ENCODE results near the gene UBE2V1.

UBE2V1 gene

GRCh38 chr20:50100552-50100951 lies 12.4 kb downstream of the UBE2V1 start:
- no peak for DNase-seq (ENCODE audit: extremely low read depth, low read depth)
- no peak overlapping the region for H3K4me3 ChIP-seq (replicated peaks; ENCODE audit: low read depth, low read length)
- no peak for TF ChIP-seq CTCF (IDR thresholded peaks at IDR 0.05; ENCODE audit: low read depth, low read length, missing control alignments)

- no peak overlapping the region for H3K4me3 ChIP-seq (replicated peaks; ENCODE audit: low read depth, low read length)
- DNase-seq (ENCODE audit: extremely low read depth, low read depth) = no peak
- TF ChIP-seq CTCF (IDR thresholded peaks at IDR 0.05; ENCODE audit: low read depth, low read length, missing control alignments) = no peak
Measured at GRCh38 chr20:50099565-50099991, 13.4 kb downstream of the UBE2V1 start.

GRCh38 chr20:50099113-50099512 lies 13.8 kb downstream of the UBE2V1 start:
- no peak overlapping the region for H3K4me3 ChIP-seq (replicated peaks; ENCODE audit: low read depth, low read length)
- no peak for DNase-seq (ENCODE audit: extremely low read depth, low read depth)
- no peak for TF ChIP-seq CTCF (IDR thresholded peaks at IDR 0.05; ENCODE audit: low read depth, low read length, missing control alignments)

GRCh38 chr20:50098259-50098658 lies 14.7 kb downstream of the UBE2V1 start:
- no peak for DNase-seq (ENCODE audit: extremely low read depth, low read depth)
- TF ChIP-seq CTCF (IDR thresholded peaks at IDR 0.05; ENCODE audit: low read depth, low read length, missing control alignments) = no peak
- H3K4me3 ChIP-seq (replicated peaks; ENCODE audit: low read depth, low read length) = no peak overlapping the region

GRCh38 chr20:50097843-50098242 lies 15.1 kb downstream of the UBE2V1 start:
- H3K4me3 ChIP-seq (replicated peaks; ENCODE audit: low read depth, low read length) = no peak overlapping the region
- no peak for DNase-seq (ENCODE audit: extremely low read depth, low read depth)
- TF ChIP-seq CTCF (IDR thresholded peaks at IDR 0.05; ENCODE audit: low read depth, low read length, missing control alignments) = no peak

GRCh38 chr20:50096237-50096636 lies 16.7 kb downstream of the UBE2V1 start:
- no peak overlapping the region for H3K4me3 ChIP-seq (replicated peaks; ENCODE audit: low read depth, low read length)
- no peak for TF ChIP-seq CTCF (IDR thresholded peaks at IDR 0.05; ENCODE audit: low read depth, low read length, missing control alignments)

GRCh38 chr20:50095476-50096078 lies 17.4 kb downstream of the UBE2V1 start:
- no peak for DNase-seq (ENCODE audit: extremely low read depth, low read depth)
- H3K4me3 ChIP-seq (replicated peaks; ENCODE audit: low read depth, low read length) = no peak overlapping the region
- no peak for TF ChIP-seq CTCF (IDR thresholded peaks at IDR 0.05; ENCODE audit: low read depth, low read length, missing control alignments)

More at GRCh38 chr20:50096237-50096636, 16.7 kb downstream of the UBE2V1 start:
- no peak for DNase-seq (ENCODE audit: extremely low read depth, low read depth)
